DMS53 treated with DMSO at 0.1 percent for 48 hours (cell line): ENCODE data around the gene ASCL3.
A peak's percentile ranks its signal among the peaks of the same experiment; 100 is the strongest.
"Not testable (repeated sequence)": the region's sequence is repeated elsewhere in the genome, so short reads cannot be mapped to it uniquely, and the experiment has no call there.

Experiments used
- DNase-seq: peaks from one replicate; lab custom pipeline; 2025; ENCODE audit not compliant: unreplicated experiment; lab: John Stamatoyannopoulos, UW

ASCL3 gene

DNA sequence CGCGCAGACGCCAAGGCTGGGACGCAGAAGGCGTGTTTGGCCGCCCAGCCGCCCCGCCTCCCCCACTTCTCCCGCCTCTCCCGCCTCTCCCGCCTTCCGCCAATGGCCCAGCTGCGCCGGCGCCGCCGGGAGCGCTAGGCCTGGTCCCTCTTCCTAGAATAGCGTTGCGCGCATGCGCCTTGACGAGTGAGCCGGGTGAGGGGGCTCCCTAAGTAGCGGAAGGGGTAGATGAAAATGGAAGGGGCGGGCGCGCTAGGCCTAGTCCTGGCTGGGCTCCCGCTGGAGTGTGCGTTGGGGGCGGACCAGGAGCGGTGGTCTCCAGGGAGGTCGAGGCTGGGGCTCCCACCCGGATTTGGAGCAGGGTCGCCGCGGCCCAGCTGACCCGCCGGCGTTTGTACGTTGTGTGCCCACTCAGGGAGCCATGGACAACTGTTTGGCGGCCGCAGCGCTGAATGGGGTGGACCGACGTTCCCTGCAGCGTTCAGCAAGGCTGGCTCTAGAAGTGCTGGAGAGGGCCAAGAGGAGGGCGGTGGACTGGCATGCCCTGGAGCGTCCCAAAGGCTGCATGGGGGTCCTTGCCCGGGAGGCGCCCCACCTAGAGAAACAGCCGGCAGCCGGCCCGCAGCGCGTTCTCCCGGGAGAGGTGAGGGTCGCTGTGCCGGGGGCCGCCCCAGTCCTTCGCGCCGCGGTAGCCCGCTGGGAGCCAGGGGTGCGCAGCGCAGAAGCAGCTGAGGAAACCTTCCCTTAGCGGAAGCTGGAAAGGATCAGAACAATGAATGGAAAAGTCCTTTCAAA lies 31.6 kb downstream of the ASCL3 start, which contains the start of gene AKIP1:
TSS of gene AKIP1 (plus strand) at position 161 of the 795 bp plus-strand sequence. CDS start at position 422, 261 bp downstream.
- DNase-seq = peak; percentile 82

- DNase-seq = no peak
Measured at GRCh38 chr11:8910649-8911026, 32.2 kb downstream of the ASCL3 start.

GRCh38 chr11:8908099-8908498 lies 34.7 kb downstream of the ASCL3 start:
- no peak for DNase-seq

DNA sequence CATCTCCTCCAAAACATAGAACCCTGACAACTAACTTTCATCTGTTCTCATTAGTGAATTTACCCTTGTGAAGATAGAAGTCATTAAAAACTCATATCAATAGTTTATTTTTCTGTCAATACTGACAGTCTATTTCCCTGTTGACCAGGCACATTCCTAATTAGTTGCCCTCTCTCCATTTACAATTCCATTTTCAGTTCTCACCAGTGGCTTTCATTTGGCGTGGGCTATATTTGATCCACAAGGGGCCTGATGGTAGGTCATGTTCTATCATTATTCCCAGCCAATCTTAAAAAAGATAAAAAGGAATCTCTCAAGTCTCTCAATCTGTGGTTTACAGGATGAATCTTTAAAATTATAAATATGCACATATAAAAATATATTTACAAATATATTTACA lies 35.7 kb downstream of the ASCL3 start:
- DNase-seq = no peak

DNA sequence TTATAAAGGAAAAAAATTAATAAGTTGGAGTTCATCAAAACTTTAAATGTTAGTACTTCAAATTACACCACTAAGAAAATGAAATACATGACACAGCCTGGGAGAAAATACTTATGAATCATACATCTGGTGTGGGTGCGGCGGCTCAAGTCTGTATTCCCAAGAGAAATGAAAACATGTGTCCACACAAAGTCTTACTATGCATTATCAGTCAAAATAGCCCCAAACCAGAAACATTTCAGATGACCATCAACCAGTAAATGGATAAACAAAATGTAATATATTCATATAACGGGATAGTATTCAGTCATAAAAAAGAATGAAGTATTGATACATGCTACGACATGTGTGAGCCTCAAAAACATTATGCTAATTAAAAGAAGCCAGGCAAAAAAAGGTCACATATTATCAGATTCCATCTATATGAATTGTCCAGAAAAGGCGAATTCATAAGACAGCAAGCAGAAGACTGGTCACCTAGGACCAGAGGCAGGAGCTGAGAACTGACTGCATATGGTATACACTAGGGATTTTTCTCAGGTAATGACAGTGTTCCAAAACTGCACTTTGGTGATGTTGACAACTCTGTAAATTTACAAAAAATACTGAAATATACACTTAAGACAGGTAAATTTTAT lies 37.2 kb downstream of the ASCL3 start:
- DNase-seq = no peak

DNA sequence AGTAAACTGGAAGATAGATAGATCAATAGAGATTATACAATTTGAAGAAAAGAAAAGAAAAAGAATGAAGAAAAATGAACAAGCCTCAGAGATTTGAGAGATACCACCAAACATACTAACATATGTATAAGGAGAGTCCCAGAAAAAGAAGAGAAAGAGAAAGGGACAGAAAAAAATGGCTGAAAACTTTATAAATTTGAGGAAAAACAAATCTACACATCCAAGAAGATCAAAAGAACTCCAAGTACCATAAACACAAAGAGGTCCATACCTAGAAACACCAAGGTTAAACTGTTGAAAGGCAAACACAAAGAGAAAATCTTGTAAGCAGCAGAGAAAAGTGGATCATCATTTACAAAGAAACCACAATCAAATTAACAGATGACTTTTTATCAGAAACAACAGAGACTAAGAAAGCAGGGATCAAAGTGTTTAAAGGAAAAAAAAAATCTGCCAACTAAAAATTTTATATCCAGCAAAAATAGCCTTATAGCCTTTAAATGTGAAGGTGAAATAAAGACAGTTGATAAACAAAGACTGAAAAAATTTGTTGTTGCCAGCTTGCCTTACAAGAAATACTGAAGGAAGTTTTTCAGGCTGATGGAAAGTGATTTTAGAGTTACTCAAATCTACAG lies 43.6 kb downstream of the ASCL3 start:
- no peak for DNase-seq

GRCh38 chr11:8891185-8891584 lies 51.6 kb downstream of the ASCL3 start:
- not testable (repeated sequence) for DNase-seq
